CD4-positive, alpha-beta T cell (primary cell): Measurements from ENCODE around the gene HADHB. TPM values are rescaled to one million over a fixed set of nuclear protein-coding genes. Genes with fewer than 3 reads are reported as not detected.

ENCODE experiments used
- ATAC-seq: fragments of 200-7000 bp; cut with Tn5 transposase; one replicate; pipeline ENCODE4 v1.10.0; 2022; ENCODE audit warnings: mild to moderate bottlenecking; ENCODE audit not compliant: poor library complexity
- CTCF ChIA-PET: fragments of 350-600 bp; sonication (Branson Sonifier 250); formaldehyde crosslinking; loops from one replicate; lab custom pipeline; 2021; ENCODE audit warnings: antibody characterized with exemption, inconsistent platforms; lab: Charles Lee
- POLR2A ChIA-PET: fragments of 350-600 bp; sonication (Branson Sonifier 250); formaldehyde crosslinking; loops from one replicate; lab custom pipeline; 2021; ENCODE audit warnings: antibody characterized with exemption, inconsistent platforms; lab: Charles Lee
- DNase-seq, 14 experiments: peaks; one replicate each; pipeline ENCODE4 v3.0.0-alpha.2; 2013 to 2020; ENCODE audit warnings: mixed read lengths in 2 of 14
- H3K27ac ChIP-seq, 2 donors: one replicate each; pipeline versions ENCODE4 v1.5.1 to v1.7.0; 2013; ENCODE audit warnings: low read length in 2 of 2, low read depth in 1 of 2, mild to moderate bottlenecking in 1 of 2
- H3K27me3 ChIP-seq, 2 experiments: 1 replicate in 1 of 2; 2 replicates in 1 of 2; pipeline versions ENCODE4 v1.6.1 to v1.7.0; 2013; ENCODE audit warnings: low read length in 2 of 2, control low read depth in 1 of 2, mild to moderate bottlenecking in 1 of 2, moderate library complexity in 1 of 2; ENCODE audit not compliant: insufficient read depth in 2 of 2, control insufficient read depth in 1 of 2
- H3K36me3 ChIP-seq: one replicate; pipeline ENCODE4 v1.6.1; 2013; ENCODE audit warnings: low read length, control low read depth; ENCODE audit not compliant: insufficient read depth
- H3K4me1 ChIP-seq: one replicate; pipeline ENCODE4 v1.6.1; 2013; ENCODE audit warnings: low read length, control low read depth; ENCODE audit not compliant: insufficient read depth
- H3K4me3 ChIP-seq: one replicate; pipeline ENCODE4 v1.5.1; 2013; ENCODE audit warnings: mild to moderate bottlenecking, low read length, moderate library complexity
- H3K9me3 ChIP-seq, 2 experiments: 1 replicate in 1 of 2; 2 replicates in 1 of 2; pipeline versions ENCODE4 v1.6.1 to v1.7.0; 2013; ENCODE audit warnings: low read length in 2 of 2, mild to moderate bottlenecking in 2 of 2, control low read depth in 1 of 2, moderate library complexity in 1 of 2; ENCODE audit not compliant: control insufficient read depth in 1 of 2, insufficient read depth in 1 of 2
- H3K27ac Mint-ChIP-seq: one replicate; pipeline ENCODE4 v1.8.0; 2020; ENCODE audit warnings: mixed read lengths
- H3K27me3 Mint-ChIP-seq: one replicate; pipeline ENCODE4 v1.8.0; 2021; ENCODE audit warnings: mixed read lengths
- H3K36me3 Mint-ChIP-seq: one replicate; pipeline ENCODE4 v1.8.0; 2021; ENCODE audit warnings: low read depth, mixed read lengths
- H3K4me1 Mint-ChIP-seq: one replicate; pipeline ENCODE4 v1.8.0; 2021; ENCODE audit warnings: low read depth, mixed read lengths
- H3K4me3 Mint-ChIP-seq: one replicate; pipeline ENCODE4 v1.8.0; 2020; ENCODE audit warnings: mild to moderate bottlenecking, mixed read lengths
- H3K9me3 Mint-ChIP-seq: one replicate; pipeline ENCODE4 v1.8.0; 2020; ENCODE audit warnings: mixed read lengths
- CTCF ChIP-seq: fragments of 200-600 bp; IDR thresholded peaks from one replicate; pipeline ENCODE4 v1.8.0; 2022; ENCODE audit warnings: antibody characterized with exemption, mild to moderate bottlenecking
- intact Hi-C, 2 experiments: fragments of 100-400 bp; cut with DNase I in 1 of 2; cut with micrococcal nuclease in 1 of 2; formaldehyde crosslinking; loops; one replicate each; pipeline versions ENCODE4 v1.15.1 to v1.9.0; 2023 to 2025; cut with DNase I, micrococcal nuclease
- total RNA-seq, 174 experiments: library from RNA in 2 of 174; stranded (reverse) in 2 of 174; gene quantifications; one replicate each; pipeline ENCODE4 v1.2.3 and lab custom pipeline; 2021 to 2026

The HADHB gene
- total RNA-seq, 2 experiments from 2014 or later, result 25.2 to 30.3 TPM

GRCh38 chr2:26313446-26313845, 68.7 kb downstream of the HADHB start:
- no peaks in the 10 kb centered on the region for H3K27me3 Mint-ChIP-seq
- H3K27ac ChIP-seq, result no peak overlapping the region
- no peak for TF ChIP-seq CTCF
- no peak overlapping the region for H3K4me3 Mint-ChIP-seq
- H3K9me3 ChIP-seq, result no peaks in the 10 kb centered on the region
- intact Hi-C loops, result no loop called here
- ATAC-seq (no peak), DNase-seq (no peak)
- H3K9me3 Mint-ChIP-seq, result no peaks in the 10 kb centered on the region
- CTCF ChIA-PET, result no interaction called here
- POLR2A ChIA-PET, result no interaction called here
- no peak overlapping the region for H3K27ac Mint-ChIP-seq
- H3K4me1 ChIP-seq, result no peaks in the 10 kb centered on the region
- H3K4me3 ChIP-seq, result no peak overlapping the region
- H3K4me1 Mint-ChIP-seq, result no peaks in the 10 kb centered on the region
- H3K27me3 ChIP-seq, result no peaks in the 10 kb centered on the region
- peaks cover 9% of the 10 kb centered on the region for H3K36me3 Mint-ChIP-seq
- H3K36me3 ChIP-seq, result no peaks in the 10 kb centered on the region

GRCh38 chr2:26314243-26314642, 69.5 kb downstream of the HADHB start:
- Mint-ChIP-seq H3K9me3 (no peaks in the 10 kb centered on the region), H3K36me3 (peaks cover 9% of the 10 kb centered on the region), H3K4me1 (no peaks in the 10 kb centered on the region), H3K27me3 (no peaks in the 10 kb centered on the region), H3K4me3 (no peak overlapping the region), H3K27ac (no peak overlapping the region)
- no peaks in the 10 kb centered on the region for H3K4me1 ChIP-seq
- CTCF ChIA-PET, result no interaction called here
- H3K4me3 ChIP-seq, result no peak overlapping the region
- no peaks in the 10 kb centered on the region for H3K27me3 ChIP-seq
- ATAC-seq (no peak), DNase-seq (no peak)
- H3K27ac ChIP-seq, result no peak overlapping the region
- H3K36me3 ChIP-seq, result no peaks in the 10 kb centered on the region
- POLR2A ChIA-PET, result no interaction called here
- no peaks in the 10 kb centered on the region for H3K9me3 ChIP-seq
- intact Hi-C loops, result no loop called here
- no peak for TF ChIP-seq CTCF

GRCh38 chr2:26316041-26316440, 71.3 kb downstream of the HADHB start:
- no peaks in the 10 kb centered on the region for H3K9me3 Mint-ChIP-seq
- H3K9me3 ChIP-seq, result no peaks in the 10 kb centered on the region
- POLR2A ChIA-PET, result no interaction called here
- H3K4me1 ChIP-seq, result no peaks in the 10 kb centered on the region
- no peak overlapping the region for H3K4me3 ChIP-seq
- TF ChIP-seq CTCF, result no peak
- no peaks in the 10 kb centered on the region for H3K27me3 ChIP-seq
- no peaks in the 10 kb centered on the region for H3K4me1 Mint-ChIP-seq
- H3K27ac ChIP-seq, result no peak overlapping the region
- H3K36me3 Mint-ChIP-seq, result no peaks in the 10 kb centered on the region
- no peak for DNase-seq
- no peaks in the 10 kb centered on the region for H3K27me3 Mint-ChIP-seq
- H3K27ac Mint-ChIP-seq, result no peak overlapping the region
- CTCF ChIA-PET, result no interaction called here
- ATAC-seq, result no peak
- no peaks in the 10 kb centered on the region for H3K36me3 ChIP-seq
- H3K4me3 Mint-ChIP-seq, result no peak overlapping the region
- intact Hi-C loops, result no loop called here
